Body of pancreas (tissue), 4 donors: ENCODE measurements around the gene DNTT. TPM values are rescaled to one million over a fixed set of nuclear protein-coding genes. Genes with fewer than 3 reads are reported as not detected.

Experiments
- ATAC-seq: fragments of 150-250 bp; one replicate; pipeline ENCODE4 v1.9.1; 2016
- DNase-seq, 4 donors: peaks; one replicate each; pipeline ENCODE4 v3.0.0-alpha.2; 2019
- H3K27ac ChIP-seq, 4 donors: fragments of 200-600 bp; sonication (generic); 1 replicate in 3 of 4; 2 replicates in 1 of 4; pipeline versions ENCODE4 v1.5.1 to v1.6.1; 2016 to 2019; ENCODE audit warnings: mild to moderate bottlenecking in 1 of 4, mixed read lengths in 1 of 4, moderate library complexity in 1 of 4
- H3K27me3 ChIP-seq, 2 donors: fragments of 200-600 bp; sonication (generic); one replicate each; pipeline ENCODE4 v1.6.0; 2016; ENCODE audit warnings: mild to moderate bottlenecking in 1 of 2
- H3K36me3 ChIP-seq, 2 donors: fragments of 200-600 bp; sonication (generic); replicated peaks in 1 of 2; 2 replicates each; pipeline ENCODE4 v1.5.1; 2016; ENCODE audit warnings: low read depth in 2 of 2; ENCODE audit not compliant: insufficient read depth in 1 of 2
- H3K4me1 ChIP-seq: fragments of 200-600 bp; sonication (generic); one replicate; pipeline ENCODE4 v1.6.0; 2016
- H3K4me3 ChIP-seq, 2 donors: fragments of 200-600 bp; sonication (generic); 1 replicate in 1 of 2; 2 replicates in 1 of 2; pipeline ENCODE4 v1.5.1; 2016 to 2019
- H3K9me3 ChIP-seq, 3 donors: fragments of 200-600 bp; sonication (generic); 1 replicate in 2 of 3; 2 replicates in 1 of 3; pipeline ENCODE4 v1.5.1; 2016
- POLR2A ChIP-seq, 3 donors: fragments of 450-650 bp; IDR thresholded peaks; one replicate each; pipeline ENCODE4 v1.6.1; 2016; ENCODE audit warnings: antibody characterized with exemption in 3 of 3, mild to moderate bottlenecking in 2 of 3
- WGBS, 2 donors: methylation state at CpG; one replicate each; pipeline ENCODE4 v1.1.5; 2017; 5-methylcytosine and 5-hydroxymethylcytosine counted together
- intact Hi-C: fragments of 100-400 bp; cut with DNase I; formaldehyde crosslinking; loops from one replicate; pipeline ENCODE4 v1.15.1; 2023
- total RNA-seq, 2 donors: library from RNA; depleted of rRNA; stranded (reverse); fragments of >200 nt; gene quantifications; one replicate each; pipeline ENCODE4 v1.1.0, GENCODE V29; 2016
- TF ChIP-seq, protein P1 (sequence below), 7 experiments: fragments of 450-650 bp in 4 of 7; fragments of 200-600 bp in 3 of 7; sonication (generic) in 3 of 7; IDR thresholded peaks; one replicate each; pipeline ENCODE4 v1.5.1; 2016 to 2019; ENCODE audit warnings: antibody characterized with exemption in 7 of 7

The DNTT gene
- total RNA-seq, 2 donors from 2014 or later, result not detected

DNA sequence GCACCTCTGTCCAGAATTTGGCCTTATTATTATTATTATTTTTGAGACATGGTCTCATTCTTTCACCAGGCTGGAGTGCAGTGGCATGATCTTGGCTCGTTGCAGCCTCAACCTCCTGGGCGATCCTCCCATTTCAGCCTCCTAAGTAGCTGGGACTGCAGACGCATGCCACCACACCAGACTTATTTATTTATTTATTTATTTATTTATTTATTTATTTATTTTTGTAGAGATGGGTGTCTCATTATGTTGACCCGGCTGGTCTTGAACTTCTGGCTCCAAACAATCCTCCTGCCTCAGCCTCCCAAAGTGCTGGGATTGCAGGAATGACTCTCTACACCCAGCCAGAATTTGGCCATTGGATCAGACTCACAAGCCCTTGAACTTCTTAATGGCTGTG is 39.3 kb upstream of the DNTT start:
- no peak for TF ChIP-seq POLR2A (IDR thresholded peaks at IDR 0.05)
- WGBS, 2 donors, result 94 to 96% methylated on average over 4 of the region's 4 CpGs
- Histone ChIP-seq H3K4me1 (peaks cover 59% of the 10 kb centered on the region), H3K27ac (no peak overlapping the region), H3K36me3 (no peaks in the 10 kb centered on the region), H3K27me3 (no peaks in the 10 kb centered on the region), H3K4me3 (no peak overlapping the region), H3K9me3 (no peaks in the 10 kb centered on the region)
- no peak for ATAC-seq
- no peak for DNase-seq
- intact Hi-C loops, result no loop called here

DNA sequence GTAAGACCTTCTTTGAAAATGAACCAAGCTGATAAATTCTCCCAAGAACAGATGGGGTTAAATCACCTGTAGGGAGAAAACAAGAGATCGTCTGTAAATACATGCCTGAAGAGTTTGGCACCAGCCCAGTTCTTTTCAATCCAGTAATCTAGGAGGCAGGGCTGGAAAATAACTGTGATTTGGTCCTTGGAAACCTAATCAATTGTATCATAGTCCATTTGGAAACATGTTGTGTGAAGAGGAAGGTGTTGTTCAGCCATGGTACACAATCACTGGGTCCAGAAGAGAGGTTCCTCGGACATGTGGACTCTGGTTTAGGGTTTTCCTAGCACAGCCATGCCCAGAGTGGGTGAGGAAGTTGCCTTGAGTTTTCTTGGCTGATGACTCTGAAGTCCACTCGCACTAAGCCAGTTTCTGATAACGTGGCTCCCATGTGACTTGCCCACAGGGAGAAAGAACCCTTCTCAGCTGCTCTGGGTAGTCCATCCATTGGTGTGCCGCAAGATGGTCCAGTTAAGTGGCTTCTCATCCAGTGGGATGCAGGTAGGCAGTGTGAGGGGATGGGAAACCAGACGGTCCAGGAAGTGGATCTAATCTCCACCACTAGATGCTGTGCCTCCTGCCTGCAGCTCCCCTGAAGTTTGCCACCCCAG is 38.0 kb upstream of the DNTT start:
- peak; percentile 18 for ATAC-seq
- intact Hi-C loops, result no loop called here

DNA sequence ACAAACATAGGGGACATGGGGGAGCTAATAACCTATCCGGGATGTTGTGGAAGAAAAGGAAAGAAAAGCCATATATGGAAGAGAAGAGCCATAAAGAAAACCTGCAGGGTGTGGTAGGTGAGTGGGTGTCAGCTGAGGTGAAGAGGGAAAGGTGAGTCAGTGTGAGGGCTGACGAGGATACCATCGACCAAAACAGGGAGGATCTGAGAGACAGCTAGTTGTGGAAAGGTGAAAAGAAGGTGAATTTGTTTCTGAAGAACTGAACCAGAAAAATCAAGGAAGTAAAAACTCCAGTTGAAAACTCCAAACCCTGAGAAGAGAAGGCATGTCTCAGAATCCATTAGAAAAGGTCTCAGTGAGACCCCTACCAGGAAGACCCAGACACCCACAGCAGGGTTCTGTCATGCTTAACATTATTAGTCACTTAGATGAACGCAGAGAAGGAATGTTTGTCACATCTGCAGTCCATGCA is 37.0 kb upstream of the DNTT start:
- intact Hi-C loops, result no loop called here
- no peak for DNase-seq
- Histone ChIP-seq H3K36me3 (no peaks in the 10 kb centered on the region), H3K9me3 (no peaks in the 10 kb centered on the region), H3K27me3 (no peaks in the 10 kb centered on the region), H3K4me3 (no peak overlapping the region), H3K27ac (no peak overlapping the region), H3K4me1 (peaks cover 61% of the 10 kb centered on the region)
- WGBS, 2 donors, result 70 to 75% methylated on average over 4 of the region's 4 CpGs
- TF ChIP-seq POLR2A (IDR thresholded peaks at IDR 0.05), result no peak
- TF ChIP-seq, protein P1, sequence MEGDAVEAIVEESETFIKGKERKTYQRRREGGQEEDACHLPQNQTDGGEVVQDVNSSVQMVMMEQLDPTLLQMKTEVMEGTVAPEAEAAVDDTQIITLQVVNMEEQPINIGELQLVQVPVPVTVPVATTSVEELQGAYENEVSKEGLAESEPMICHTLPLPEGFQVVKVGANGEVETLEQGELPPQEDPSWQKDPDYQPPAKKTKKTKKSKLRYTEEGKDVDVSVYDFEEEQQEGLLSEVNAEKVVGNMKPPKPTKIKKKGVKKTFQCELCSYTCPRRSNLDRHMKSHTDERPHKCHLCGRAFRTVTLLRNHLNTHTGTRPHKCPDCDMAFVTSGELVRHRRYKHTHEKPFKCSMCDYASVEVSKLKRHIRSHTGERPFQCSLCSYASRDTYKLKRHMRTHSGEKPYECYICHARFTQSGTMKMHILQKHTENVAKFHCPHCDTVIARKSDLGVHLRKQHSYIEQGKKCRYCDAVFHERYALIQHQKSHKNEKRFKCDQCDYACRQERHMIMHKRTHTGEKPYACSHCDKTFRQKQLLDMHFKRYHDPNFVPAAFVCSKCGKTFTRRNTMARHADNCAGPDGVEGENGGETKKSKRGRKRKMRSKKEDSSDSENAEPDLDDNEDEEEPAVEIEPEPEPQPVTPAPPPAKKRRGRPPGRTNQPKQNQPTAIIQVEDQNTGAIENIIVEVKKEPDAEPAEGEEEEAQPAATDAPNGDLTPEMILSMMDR (IDR thresholded peaks at IDR 0.05), result no peak
- no peak for ATAC-seq

More for the DNA sequence above, 38.0 kb upstream of the DNTT start:
- WGBS, 2 donors, result 43% methylated on average over 6 of the region's 6 CpGs
- Histone ChIP-seq H3K9me3 (no peaks in the 10 kb centered on the region), H3K27ac (peak overlapping the region in 1 of 4 donors; percentile 13), H3K27me3 (no peaks in the 10 kb centered on the region), H3K36me3 (no peaks in the 10 kb centered on the region), H3K4me1 (peaks cover 59% of the 10 kb centered on the region), H3K4me3 (no peak overlapping the region)
- peak in 1 of 4 donors; percentile 27 for DNase-seq
- TF ChIP-seq, protein P1 (IDR thresholded peaks at IDR 0.05), result no peak
- no peak for TF ChIP-seq POLR2A (IDR thresholded peaks at IDR 0.05)

DNA sequence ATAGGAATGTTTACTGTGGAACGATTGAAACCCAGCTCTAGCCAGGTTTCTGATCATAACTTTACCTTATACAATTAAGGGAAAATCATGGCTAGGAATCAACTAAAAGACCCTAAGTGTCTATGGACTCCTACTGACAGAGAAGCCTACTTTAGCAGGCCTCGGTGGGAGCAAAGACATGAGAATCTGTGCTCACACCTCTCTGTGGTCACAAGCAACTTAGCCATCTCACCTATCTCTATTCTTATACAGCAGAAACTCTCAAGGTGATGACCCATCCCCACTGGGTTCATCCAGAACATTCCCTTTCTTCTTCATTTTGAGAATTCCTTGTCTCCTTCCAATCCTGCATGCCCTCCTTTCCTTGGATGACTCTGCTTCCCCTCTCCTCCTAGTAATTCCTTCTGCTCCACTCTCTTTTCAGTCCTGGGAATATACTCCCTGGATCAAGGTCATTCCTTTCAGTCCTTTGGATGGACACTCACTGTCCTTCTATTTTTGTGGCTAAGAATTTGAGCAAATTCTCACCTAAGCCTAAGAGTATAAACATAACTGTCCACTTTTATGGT is 35.8 kb upstream of the DNTT start:
- no peak for ATAC-seq
- H3K36me3 ChIP-seq, result no peaks in the 10 kb centered on the region
- intact Hi-C loops, result no loop called here
- H3K27me3 ChIP-seq, result no peaks in the 10 kb centered on the region
- H3K4me1 ChIP-seq, result peaks cover 72% of the 10 kb centered on the region
- no peak for TF ChIP-seq POLR2A (IDR thresholded peaks at IDR 0.05)
- TF ChIP-seq, protein P1 (IDR thresholded peaks at IDR 0.05), result no peak
- H3K9me3 ChIP-seq, result no peaks in the 10 kb centered on the region
- 47 to 51% methylated on average over 2 of the region's 2 CpGs for WGBS, 2 donors
- H3K4me3 ChIP-seq, result no peak overlapping the region
- DNase-seq, result no peak
- H3K27ac ChIP-seq, result peak overlapping the region in 2 of 4 donors; percentile 8 to 20

DNA sequence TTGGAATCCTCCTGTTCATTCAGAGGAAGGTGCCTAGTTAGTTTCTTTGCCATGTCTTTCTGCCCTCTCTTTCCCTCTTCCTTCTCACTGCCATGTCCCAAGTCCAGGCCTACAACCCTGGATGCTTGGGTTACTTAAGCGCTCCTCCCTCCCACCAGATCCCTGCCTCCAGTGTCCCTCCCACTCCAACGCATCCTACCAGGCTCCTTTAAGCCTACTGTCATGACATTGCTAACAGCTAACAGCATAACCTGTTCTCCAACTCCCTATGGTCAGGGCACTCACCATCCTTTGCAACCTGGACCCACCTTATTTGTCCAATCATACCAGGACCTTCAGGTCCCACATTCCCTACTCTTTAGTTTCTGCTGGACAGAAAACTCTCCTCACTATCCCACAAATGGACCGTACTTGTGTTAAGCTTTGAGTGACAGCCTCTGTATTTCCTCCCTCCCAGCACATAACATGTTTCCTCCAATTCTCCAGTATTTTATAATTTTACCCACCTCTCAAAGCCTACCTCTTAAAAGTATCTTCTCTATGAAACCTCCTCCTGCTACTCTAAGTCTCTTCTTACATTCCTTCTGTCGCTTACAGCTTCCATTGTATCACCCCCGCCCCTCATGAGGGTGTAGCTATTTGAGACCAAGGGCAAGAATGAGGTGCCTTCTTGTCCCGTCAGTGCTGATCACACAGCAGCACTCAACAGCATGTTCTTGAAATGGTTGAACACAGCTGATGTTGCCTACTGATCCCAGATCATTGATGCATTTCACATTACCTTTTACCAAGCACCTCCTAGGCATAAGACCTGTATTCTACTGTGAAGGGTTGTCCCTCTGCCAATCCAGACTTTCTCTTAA is 34.6 kb upstream of the DNTT start:
- Histone ChIP-seq H3K4me1 (peaks cover 65% of the 10 kb centered on the region), H3K36me3 (no peaks in the 10 kb centered on the region), H3K4me3 (no peak overlapping the region), H3K9me3 (no peaks in the 10 kb centered on the region), H3K27me3 (no peaks in the 10 kb centered on the region), H3K27ac (peak overlapping the region; percentile 11 to 92 (median 82))
- intact Hi-C loops, result no loop called here
- TF ChIP-seq, protein P1 (IDR thresholded peaks at IDR 0.05), result no peak
- no peak for TF ChIP-seq POLR2A (IDR thresholded peaks at IDR 0.05)
- DNase-seq (no peak), ATAC-seq (no peak)
- WGBS, 2 donors, result 34 to 42% methylated on average over 6 of the region's 6 CpGs
